ENCODE data around the gene NLGN2.

- TF ChIP-seq USF1 (CRISPR knock-in tag; IDR thresholded peaks at IDR 0.05) (no peak), CTCF (IDR thresholded peaks at IDR 0.05) (no peak)
Measured at GRCh38 chr17:7367918-7368598, 39.6 kb upstream of the NLGN2 start.

Measured in WTC11 (cell line).